Heart right ventricle (tissue), 16 donors: ENCODE measurements around the gene NHLRC4. TPM values are rescaled to one million over a fixed set of nuclear protein-coding genes. Genes with fewer than 3 reads are reported as not detected.

Experiments used
- ATAC-seq, 8 donors: fragments of 200-7000 bp; cut with Tn5 transposase; one replicate each; pipeline ENCODE4 v1.9.1; 2020; ENCODE audit warnings: mild to moderate bottlenecking in 8 of 8, moderate library complexity in 8 of 8, moderate number of reproducible peaks in 1 of 8
- DNase-seq, 2 donors: peaks; one replicate each; pipeline ENCODE4 v3.0.0-alpha.2; 2020
- H3K27ac ChIP-seq, 10 donors: fragments of 200-600 bp; sonication (generic) in 2 of 10; one replicate each; pipeline versions ENCODE4 v1.5.0 to v1.8.0; 2020 to 2022; ENCODE audit warnings: mild to moderate bottlenecking in 3 of 10
- H3K27me3 ChIP-seq, 7 donors: fragments of 200-600 bp; one replicate each; pipeline ENCODE4 v1.8.0; 2021 to 2022; ENCODE audit warnings: mild to moderate bottlenecking in 2 of 7
- H3K36me3 ChIP-seq, 9 donors: fragments of 200-600 bp; sonication (generic) in 1 of 9; one replicate each; pipeline versions ENCODE4 v1.5.0 to v1.8.0; 2020 to 2022; ENCODE audit warnings: mild to moderate bottlenecking in 2 of 9
- H3K4me1 ChIP-seq, 9 donors: fragments of 200-600 bp; sonication (generic) in 1 of 9; one replicate each; pipeline versions ENCODE4 v1.5.0 to v1.8.0; 2020 to 2022; ENCODE audit warnings: mild to moderate bottlenecking in 4 of 9
- H3K4me3 ChIP-seq, 10 donors: fragments of 200-600 bp; sonication (generic) in 2 of 10; one replicate each; pipeline versions ENCODE4 v1.5.0 to v1.8.0; 2020 to 2022; ENCODE audit warnings: mild to moderate bottlenecking in 7 of 10, moderate library complexity in 2 of 10
- H3K9me3 ChIP-seq, 11 donors: fragments of 200-600 bp in 10 of 11; sonication (generic) in 2 of 11; one replicate each; pipeline versions ENCODE4 v1.5.0 to v1.8.0; 2013 to 2022; ENCODE audit warnings: mild to moderate bottlenecking in 2 of 11, control low read depth in 1 of 11, moderate library complexity in 1 of 11
- WGBS, 2 donors: extraction: QIAGEN DNeasy Blood & Tissue Kit; methylation state at CpG; one replicate each; pipeline ENCODE4 v1.1.7; 2013; ENCODE audit warnings: inconsistent platforms in 1 of 2; 5-methylcytosine and 5-hydroxymethylcytosine counted together
- intact Hi-C, 10 donors: fragments of 100-400 bp; cut with DNase I; formaldehyde crosslinking; loops; one replicate each; pipeline versions ENCODE4 v1.11.1 to v1.14.2; 2022
- polyA plus RNA-seq, 2 donors: library from polyadenylated mRNA; stranded (reverse); fragments of 200-250 nt; gene quantifications; one replicate each; pipeline ENCODE4 v1.2.3, GENCODE V29; 2013
- total RNA-seq, 10 donors: library from RNA; stranded (reverse); fragmentation: NEBNext Ultra II Directional in 3 of 10; extraction: Animal tissue kit (Norgen Biotek cat#: 25700) in 3 of 10; gene quantifications; one replicate each; pipeline versions ENCODE4 v1.2.1 to v1.2.4, GENCODE V29; 2021 to 2023
- TF ChIP-seq, protein P1 (sequence below), 9 donors: fragments of 200-600 bp; sonication (generic) in 2 of 9; IDR thresholded peaks; one replicate each; pipeline versions ENCODE4 v1.5.0 to v1.8.0; 2021 to 2022; ENCODE audit warnings: antibody characterized with exemption in 9 of 9, mild to moderate bottlenecking in 5 of 9, moderate library complexity in 1 of 9
- donor health status: Arrhythmogenic right ventricular cardiomyopathy.
- donor health status: ischemic (EF 13 %, LVEDD 7.1; RV severe dilation, severe dysfunction).
- donor health status: healthy with polysubstance abuse.
- donor health status: DM: no; HTN: yes; CAD: no.
- donor health status: DM: no; HTN: no; CAD: no.
- donor health status: ischemic (EF 25% LVEDD 6.9; RV normal size, moderate dysfunction).
- donor health status: ischemic (EF 25% LVEDD 5.7; RV mildly dilated, moderate dysfunction).
- donor health status: healthy.
- donor health status: DM: yes; HTN: yes; CAD: no.
- donor health status: Ischemic cardiomyopathy.
- donor health status: ischemic (EF 35%, LVEDD 5.7; RV mildly dilated, moderate dysfunction).
- donor health status: nonischemic (EF 11% LVEDD 7.7; RV severe dilation, severe dysfunction).
- donor health status: DM: yes; HTN: yes; CAD: no.
- donor health status: PGD.
- donor health status: ischemic (EF 29% LVEDD 5.4; RV normal size, mild dysfunction).
- donor health status: nonischemic (EF 23%, LVEDD 6.1; RV moderate dilation, normal function).

Gene NHLRC4
- total and polyA plus RNA-seq, 12 donors: 0.12 to 0.75 (median 0.54) TPM; not detected in 2

DNA sequence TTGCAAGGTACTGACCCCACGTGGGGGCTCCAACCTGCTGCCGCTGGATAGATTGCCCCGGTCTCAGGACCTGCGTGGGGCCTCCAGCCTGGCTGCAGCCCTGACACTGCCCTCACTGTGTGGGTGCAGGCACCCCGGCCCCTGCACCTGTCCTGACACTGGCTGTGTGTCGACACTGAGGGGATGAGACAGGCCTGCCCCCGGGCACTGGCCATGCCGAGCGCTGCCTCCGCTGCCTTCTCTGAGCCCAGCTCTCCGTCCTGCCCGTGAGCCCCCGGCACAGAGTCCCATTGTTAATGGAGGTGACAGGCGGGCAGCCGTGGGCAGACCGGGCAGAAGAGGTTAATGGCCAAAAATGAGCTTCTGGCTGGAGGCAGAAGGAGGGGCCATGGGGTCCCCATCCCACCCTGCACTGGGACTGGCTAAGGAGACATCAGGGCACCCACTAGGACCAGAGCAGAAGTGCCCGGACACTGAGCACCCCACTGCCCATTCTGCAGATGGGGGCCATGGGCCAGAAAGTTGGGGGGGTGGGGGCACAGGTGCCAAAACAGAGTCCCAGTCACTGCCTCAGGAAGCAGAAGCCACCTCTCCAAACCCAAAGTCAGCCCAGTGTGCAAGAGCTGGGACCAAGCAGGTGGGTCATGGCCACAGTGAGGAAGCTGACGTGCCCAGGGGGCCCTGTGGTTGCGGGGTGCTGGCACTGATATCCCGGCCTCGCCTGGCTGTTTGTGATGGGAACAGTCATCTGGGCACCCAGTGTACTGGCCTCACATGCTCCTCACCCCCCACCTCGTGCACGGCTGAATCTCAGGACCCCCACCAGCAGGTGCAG is 9.1 kb upstream of the NHLRC4 start:
- intact Hi-C loops: no loop called here
- WGBS, 2 donors: 84% methylated on average over 23 of the region's 23 CpGs
- H3K36me3 ChIP-seq: peaks cover 0 to 14% (median under 1%) of the 10 kb centered on the region in 9 donors
- H3K4me1 ChIP-seq: peaks cover 3 to 12% (median 6%) of the 10 kb centered on the region in 9 donors
- no peak overlapping the region for H3K4me3 ChIP-seq
- DNase-seq: no peak
- peaks cover 5 to 42% (median 37%) of the 10 kb centered on the region in 7 donors for H3K27me3 ChIP-seq
- H3K27ac ChIP-seq: no peak overlapping the region
- no peak for ATAC-seq
- no peaks in the 10 kb centered on the region for H3K9me3 ChIP-seq
- TF ChIP-seq, protein P1, sequence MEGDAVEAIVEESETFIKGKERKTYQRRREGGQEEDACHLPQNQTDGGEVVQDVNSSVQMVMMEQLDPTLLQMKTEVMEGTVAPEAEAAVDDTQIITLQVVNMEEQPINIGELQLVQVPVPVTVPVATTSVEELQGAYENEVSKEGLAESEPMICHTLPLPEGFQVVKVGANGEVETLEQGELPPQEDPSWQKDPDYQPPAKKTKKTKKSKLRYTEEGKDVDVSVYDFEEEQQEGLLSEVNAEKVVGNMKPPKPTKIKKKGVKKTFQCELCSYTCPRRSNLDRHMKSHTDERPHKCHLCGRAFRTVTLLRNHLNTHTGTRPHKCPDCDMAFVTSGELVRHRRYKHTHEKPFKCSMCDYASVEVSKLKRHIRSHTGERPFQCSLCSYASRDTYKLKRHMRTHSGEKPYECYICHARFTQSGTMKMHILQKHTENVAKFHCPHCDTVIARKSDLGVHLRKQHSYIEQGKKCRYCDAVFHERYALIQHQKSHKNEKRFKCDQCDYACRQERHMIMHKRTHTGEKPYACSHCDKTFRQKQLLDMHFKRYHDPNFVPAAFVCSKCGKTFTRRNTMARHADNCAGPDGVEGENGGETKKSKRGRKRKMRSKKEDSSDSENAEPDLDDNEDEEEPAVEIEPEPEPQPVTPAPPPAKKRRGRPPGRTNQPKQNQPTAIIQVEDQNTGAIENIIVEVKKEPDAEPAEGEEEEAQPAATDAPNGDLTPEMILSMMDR (IDR thresholded peaks at IDR 0.05): no peak

DNA sequence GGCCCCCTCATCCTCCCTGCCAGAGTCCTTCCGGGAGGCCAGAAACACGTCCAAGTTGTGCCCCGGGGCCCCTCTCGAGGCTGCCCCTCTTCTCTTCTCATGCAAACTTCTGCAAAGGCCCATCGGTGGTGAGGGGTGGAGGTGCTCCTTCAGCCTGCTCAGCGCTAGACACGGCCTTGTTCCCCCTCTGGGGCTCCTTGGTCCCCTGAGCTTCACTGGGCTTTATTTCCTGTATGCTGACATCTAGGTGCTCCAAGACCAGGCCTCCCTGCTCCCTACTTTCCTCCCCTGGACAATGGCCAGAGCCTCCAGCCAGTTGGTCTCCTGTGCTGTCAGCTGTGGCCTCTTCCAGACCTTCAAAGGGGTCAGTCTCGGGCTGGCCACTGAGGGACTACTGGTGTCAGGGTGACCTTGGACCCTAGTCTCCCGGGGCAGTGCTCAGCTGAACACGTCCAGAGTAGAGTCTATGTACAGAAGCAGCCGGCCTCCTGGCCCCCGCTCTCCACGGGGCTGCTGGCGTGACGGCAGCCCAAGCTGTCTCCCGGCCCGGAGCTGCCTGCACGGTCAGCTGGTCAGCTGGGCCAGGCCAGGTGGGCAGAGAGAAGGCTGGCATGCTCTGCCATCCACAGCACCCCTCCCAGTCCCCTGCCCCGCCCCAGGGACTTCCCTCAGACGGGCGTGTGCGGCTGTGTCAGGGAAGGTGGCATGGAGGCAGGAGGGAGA is 8.3 kb upstream of the NHLRC4 start:
- Histone ChIP-seq H3K27me3 (peaks cover 5 to 48% (median 39%) of the 10 kb centered on the region in 7 donors), H3K9me3 (no peaks in the 10 kb centered on the region), H3K4me1 (peaks cover 3 to 12% (median 6%) of the 10 kb centered on the region in 9 donors), H3K4me3 (no peak overlapping the region), H3K27ac (no peak overlapping the region), H3K36me3 (peaks cover 0 to 9% (median 0%) of the 10 kb centered on the region in 9 donors)
- DNase-seq (peak; percentile 54), ATAC-seq (peak in 6 of 8 donors; percentile 20 to 79 (median 44))
- intact Hi-C loops: no loop called here
- TF ChIP-seq, protein P1 (IDR thresholded peaks at IDR 0.05): no peak
- 54 to 59% methylated on average over 22 of the region's 22 CpGs for WGBS, 2 donors

DNA sequence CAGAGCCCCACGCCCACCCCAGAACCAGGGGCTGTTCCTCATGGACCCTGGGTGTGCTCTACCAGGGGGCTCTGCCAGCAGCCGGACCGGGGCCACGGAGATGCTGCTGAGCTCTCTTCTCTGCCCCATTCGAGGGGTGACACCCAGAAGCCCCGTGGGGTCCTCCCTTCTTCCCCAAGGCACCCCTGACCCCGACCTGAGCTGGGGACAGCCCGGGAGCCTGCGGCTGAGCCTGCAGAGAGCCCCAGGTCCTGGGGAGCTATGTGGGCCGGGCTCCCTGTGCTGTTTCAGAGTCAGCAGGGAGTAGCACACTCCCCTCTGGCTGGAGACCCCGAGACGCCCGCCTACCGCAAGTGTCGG is 7.8 kb upstream of the NHLRC4 start:
- no peak for DNase-seq
- H3K4me1 ChIP-seq: peaks cover 3 to 12% (median 6%) of the 10 kb centered on the region in 9 donors
- ATAC-seq: no peak
- H3K27ac ChIP-seq: no peak overlapping the region
- TF ChIP-seq, protein P1 (IDR thresholded peaks at IDR 0.05): no peak
- peaks cover 0 to 3% (median 0%) of the 10 kb centered on the region in 9 donors for H3K36me3 ChIP-seq
- WGBS, 2 donors: 67 to 71% methylated on average over 15 of the region's 15 CpGs
- H3K9me3 ChIP-seq: no peaks in the 10 kb centered on the region
- intact Hi-C loops: no loop called here
- H3K27me3 ChIP-seq: peaks cover 5 to 53% (median 42%) of the 10 kb centered on the region in 7 donors
- no peak overlapping the region for H3K4me3 ChIP-seq

DNA sequence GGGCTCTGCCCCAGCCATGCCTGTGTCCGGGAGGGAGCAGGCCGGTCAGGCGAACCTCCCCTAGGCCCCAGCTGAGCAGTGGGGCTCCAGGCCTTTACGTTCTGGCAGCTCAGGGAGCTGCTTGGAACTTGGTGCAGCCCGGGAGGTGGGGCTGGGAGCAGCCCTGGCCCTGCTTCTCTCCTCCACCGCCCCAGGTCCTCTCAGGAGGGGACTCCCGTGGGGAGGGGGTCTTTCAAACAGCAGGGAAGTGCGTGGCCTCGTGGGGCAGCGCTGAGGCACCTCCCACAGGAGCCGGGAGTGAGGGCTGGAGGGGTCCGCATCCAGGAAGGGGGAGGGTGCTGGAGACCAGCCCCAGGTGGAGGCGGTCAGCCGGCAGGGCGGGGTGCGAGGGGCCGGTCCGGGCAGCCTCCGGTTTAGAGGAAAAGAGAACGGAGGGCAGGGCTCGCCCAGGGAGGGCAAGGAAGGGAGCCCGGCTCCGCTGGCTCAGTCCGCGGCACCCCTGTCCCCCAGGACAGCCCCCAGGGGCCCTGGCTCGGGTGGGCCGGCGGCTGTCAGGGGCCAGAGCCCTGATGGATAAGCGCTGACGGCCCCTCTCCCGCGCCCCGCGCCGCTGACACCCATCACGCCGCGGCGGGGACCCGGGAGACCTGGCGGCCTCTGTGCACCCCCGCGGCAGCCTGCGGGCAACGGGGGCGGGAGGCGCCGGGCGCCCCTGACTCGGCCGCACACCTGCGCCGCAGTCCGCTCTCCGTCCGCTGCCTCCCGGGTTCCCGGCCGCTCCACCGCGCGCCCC is 7.2 kb upstream of the NHLRC4 start:
- Histone ChIP-seq H3K27me3 (peaks cover 5 to 54% (median 42%) of the 10 kb centered on the region in 7 donors), H3K27ac (no peak overlapping the region), H3K9me3 (no peaks in the 10 kb centered on the region), H3K36me3 (no peaks in the 10 kb centered on the region), H3K4me3 (no peak overlapping the region), H3K4me1 (peaks cover 3 to 12% (median 6%) of the 10 kb centered on the region in 9 donors)
- WGBS, 2 donors: 5 to 7% methylated on average over 56 to 62 of the region's 62 CpGs
- ATAC-seq (no peak), DNase-seq (no peak)
- TF ChIP-seq, protein P1 (IDR thresholded peaks at IDR 0.05): no peak
- intact Hi-C loops: no loop called here
